SKM-1 treated with dmso at 0.1 percent for 144 hours (cell line): ENCODE measurements around the gene MAP3K1.
"Not testable (repeated sequence)": the region's sequence is repeated elsewhere in the genome, so short reads cannot be mapped to it uniquely, and the experiment has no call there.

Experiments used
- DNase-seq: peaks from one replicate; lab custom pipeline; 2025; ENCODE audit not compliant: unreplicated experiment; lab: John Stamatoyannopoulos, UW

The MAP3K1 gene

DNA sequence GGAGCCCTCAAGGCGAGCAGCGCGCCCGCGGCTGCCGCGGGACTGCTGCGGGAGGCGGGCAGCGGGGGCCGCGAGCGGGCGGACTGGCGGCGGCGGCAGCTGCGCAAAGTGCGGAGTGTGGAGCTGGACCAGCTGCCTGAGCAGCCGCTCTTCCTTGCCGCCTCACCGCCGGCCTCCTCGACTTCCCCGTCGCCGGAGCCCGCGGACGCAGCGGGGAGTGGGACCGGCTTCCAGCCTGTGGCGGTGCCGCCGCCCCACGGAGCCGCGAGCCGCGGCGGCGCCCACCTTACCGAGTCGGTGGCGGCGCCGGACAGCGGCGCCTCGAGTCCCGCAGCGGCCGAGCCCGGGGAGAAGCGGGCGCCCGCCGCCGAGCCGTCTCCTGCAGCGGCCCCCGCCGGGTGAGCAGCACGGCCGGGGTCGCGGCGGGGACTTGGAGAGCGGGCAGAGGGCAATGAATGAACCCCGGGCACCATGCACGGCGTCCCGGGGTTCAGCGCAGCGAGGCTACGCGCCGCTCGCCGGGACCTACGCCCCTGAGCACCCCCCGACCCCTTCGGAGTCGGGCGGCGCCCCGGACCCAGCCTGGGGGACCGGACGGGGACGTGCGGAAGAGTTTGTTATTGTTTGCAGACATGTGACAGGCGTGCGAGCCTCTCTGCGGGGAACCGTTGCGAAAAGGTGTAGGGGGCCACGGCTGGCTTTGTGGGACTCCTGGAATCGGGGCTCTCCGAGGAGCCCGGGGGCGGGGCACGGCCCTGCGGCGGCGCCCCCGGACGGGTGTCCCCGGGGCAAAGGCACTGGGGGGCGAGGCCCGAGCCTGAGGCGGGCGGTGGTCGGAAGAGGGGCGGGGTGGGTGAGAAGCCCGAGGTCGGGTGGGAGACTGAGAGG, 553 bp downstream of the MAP3K1 start:
- DNase-seq, result no peak

DNA sequence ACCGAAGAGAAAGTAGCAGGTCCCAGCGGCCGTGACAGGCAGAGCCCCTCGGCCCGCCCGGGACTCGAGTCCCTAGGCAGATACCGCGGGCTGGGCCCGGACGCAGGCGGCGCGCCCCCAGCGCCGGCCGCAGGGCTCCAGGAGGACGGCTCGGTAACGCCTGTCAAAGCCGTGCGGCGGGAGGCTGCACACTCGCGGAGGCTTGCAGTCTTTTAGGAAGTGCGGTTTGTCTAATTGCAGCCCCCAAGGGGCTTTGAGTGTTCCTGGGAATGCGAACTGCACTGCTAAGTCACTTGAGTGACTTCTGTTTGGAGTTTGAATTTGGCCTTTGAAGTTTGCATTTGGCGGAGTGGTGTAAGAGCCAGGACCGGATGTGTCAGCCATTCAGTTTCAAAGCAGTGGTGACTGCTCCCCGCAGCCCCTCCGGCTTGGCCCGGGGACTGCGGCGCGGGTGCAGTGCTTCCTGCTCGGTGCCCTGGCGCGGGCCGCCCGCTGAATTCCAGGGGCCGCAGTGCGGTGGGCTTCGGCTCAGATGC, 1.3 kb downstream of the MAP3K1 start:
- DNase-seq, result peak; percentile 40

DNA sequence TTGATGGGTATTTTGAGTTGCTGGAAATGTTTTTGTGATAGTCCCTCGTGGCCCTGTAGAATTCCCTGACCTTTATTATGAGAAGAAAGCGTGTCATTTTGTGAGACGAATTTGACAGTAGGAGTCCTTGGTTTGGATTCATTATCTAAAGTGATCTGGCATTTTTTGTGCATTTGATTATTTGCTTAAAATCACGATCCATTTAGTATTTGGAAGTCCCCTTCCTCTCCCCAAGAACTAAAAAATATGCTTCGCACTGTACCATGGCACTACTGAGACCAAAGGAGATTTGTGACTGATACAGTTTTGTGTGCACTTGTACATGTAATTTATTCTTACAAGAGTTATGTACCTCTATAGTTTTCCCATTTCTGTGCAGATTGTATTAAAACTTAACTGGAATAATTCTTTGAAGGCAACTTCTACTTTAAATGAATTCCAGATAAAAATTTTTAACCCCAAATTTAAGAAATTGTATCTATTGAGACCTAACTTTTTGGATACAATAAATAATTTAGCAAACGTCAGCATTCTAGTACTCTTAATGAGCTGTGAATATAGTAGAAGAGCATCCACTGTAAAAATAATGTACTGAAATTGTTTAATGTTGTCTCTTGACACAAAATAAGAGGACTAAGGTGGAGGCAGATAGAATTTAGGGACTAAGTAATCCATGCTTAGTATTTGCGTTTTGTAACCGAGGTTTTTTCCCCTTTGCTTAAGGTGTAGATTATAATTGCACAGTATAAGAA, 2.1 kb downstream of the MAP3K1 start:
- no peak for DNase-seq

DNA sequence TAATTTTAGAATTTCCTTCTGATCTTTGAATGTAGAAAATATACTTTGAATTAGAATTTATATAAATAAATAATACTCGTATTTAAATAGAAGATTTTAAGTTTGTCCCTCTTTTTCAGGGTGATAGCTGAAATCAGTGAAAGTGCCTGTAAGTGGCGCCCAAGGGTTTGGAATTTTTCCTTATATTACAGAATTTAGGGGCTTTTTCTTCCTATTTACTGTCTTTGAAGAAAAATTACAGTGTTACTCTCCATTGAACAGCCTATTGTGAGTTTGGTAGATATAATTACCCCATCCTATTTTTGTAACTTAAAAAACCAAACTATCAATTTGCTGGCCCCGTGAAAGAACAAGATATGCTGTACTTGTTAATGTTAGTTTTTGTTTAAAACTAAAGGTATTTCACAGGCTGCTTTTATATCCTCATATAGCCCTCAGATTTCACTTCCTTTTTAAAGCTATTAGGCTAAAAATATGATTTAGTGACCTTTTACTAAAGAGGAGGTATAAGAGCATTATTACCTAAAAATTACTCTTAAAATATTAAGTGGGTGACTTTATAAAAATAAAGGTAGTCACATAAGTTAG, 3.2 kb downstream of the MAP3K1 start:
- no peak for DNase-seq

DNA sequence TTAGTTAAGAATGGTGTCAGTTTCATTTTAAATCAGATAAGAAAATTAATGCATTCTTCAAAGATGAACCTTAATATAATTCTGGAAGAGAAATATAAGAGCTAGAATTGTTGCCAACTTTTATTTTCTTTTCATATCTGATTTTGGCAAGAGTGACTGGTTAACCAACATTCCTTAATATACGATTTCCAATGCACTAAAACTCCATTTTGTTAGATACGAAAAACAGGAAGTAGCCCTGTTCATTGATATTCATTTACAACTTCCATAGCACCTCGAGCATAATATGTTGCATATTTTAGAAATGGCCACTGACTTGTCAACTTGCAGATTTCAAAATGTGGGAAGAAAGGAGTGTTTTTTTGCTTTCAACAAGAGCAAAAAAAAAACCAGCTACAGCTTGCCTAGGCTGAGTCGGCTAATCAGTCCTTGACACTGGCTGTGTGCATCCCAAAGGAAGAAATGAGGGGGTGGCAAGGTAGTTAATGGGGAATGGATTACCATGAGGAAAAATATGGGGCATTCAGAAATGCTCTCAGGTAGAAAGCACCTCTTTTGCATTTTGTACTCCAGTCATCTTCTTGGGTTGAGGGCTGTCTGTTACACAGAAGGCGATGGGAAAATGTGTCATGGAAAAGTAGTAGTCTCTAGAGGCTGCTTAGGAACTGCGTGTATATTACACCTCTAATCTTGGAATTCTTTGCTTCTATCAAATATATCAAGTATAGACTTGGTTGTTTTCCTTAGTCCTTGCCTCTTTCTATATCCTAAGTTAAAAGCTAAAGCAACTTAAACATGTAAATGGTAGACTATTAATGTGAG, 3.9 kb downstream of the MAP3K1 start:
- peak; percentile 41 for DNase-seq

DNA sequence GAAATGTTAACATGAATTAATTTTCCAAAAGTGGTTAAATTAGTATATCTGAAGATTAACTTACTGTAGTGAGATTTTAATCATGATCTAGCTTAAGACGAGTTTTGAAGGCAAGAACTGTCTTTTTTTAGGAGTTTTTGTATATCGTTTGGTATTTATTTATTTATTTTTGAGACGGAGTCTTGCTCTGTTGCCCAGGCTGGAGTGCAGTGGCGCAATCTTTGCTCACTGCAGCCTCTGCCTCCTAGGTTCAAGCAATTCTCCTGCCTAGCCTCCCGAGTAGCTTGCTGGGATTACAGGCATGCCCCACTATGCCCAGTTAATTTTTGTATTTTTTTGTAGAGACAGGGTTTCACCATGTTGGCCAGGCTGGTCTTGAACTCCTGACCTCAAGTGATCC, 6.5 kb downstream of the MAP3K1 start:
- DNase-seq, result not testable (repeated sequence)

DNA sequence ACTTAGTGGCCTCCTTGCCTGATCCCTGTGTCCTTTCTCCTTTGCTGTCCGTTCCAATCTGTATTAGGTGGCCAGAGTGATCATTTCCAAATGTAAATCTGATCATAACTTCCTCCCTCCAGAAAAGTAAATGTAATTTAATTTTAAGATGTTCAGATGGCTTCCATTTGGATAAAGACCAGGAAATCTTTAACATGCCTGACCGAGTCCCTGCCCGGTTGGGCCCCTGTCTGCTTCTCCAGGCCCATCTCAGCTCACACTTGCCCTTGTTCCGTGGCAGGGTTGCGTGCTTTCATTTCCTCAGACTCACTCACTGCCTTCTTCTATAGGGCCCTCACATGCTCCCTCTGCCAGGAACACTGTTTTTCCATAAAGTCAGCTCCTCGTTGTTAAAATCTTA, 7.6 kb downstream of the MAP3K1 start:
- no peak for DNase-seq

DNA sequence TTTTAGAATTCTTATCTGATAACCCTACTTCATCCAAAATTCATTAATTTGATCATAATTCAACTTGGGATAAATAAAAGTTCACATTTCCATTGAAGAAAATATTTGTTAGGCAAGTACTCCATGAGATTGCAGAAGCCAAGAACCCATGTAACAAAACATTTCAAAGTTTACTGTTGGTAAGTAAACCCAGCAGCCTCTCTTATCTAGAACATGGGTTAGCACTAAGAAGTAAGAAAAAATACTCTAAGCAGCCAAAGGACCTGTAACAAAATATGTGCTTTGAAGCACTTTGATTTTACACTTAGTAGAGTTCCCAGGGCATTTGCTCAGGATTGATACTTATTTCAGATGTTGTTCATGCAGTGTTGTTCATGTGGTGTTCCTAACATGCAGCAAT, 8.7 kb downstream of the MAP3K1 start:
- DNase-seq, result no peak

DNA sequence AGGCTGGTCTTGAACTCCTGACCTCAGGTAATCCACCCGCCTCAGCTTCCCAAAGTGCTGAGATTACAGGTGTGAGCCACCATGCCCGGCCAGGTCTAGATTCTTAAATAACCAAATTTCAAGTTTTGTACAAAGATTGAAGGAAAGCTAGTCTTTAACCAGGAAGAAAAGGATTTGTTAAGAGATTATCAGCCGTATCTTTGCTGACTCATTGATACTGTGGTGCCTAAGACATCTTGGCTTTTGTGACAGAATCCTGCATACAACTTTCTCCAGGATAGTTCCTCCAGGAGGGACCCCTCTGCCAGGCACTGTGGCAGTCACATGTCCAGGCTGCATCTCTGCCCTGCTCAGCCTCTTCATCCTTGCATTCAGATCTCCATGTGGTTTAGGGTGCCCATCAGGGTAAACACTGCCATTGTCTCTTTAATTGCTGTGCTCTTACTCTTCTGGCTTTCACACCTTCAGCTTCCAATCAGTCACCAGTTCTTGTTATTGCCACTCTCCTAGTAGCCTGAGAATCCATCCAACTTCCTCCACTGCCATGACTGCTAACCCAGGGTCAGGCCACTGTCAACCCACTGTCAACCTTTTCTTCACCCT, 10.0 kb downstream of the MAP3K1 start:
- DNase-seq, result no peak

DNA sequence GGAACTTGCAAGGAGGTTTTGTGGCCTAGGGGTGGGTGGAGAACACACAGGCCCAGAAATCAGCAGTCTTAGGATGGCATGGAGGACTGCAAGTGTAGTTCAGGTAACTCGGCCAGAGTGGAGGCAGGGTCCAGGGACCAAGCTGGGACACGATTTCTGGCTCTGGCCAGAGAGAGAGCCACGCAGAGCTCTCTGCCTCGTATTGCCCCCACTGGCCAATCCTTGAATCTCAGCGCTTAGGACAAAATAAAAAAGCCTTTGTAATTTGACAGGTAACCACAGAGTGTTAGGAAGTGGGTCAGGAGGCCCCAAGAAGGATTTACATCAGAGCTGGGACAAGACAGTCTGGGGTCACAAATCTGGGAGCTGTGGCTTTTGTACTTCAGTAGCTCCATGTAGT, 11.7 kb downstream of the MAP3K1 start:
- DNase-seq, result no peak

DNA sequence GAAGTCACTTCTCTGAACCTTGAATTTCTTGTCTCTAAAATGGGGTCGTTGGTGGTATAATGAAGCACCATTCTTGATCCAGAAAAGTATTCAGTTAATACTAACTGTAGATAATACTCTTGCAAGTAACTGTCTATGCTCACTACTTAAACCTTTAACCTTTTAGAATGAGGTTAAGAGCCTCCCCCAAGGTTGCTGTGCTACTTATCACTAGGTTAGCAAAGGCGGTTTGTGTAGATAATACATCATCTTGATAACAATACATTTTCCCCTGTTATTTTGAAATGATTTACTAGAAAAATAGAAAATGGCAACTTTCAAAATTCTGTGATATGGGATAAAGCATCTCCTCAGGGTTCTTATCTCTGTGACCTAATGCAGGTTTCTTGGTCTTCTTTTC, 12.6 kb downstream of the MAP3K1 start:
- no peak for DNase-seq

DNA sequence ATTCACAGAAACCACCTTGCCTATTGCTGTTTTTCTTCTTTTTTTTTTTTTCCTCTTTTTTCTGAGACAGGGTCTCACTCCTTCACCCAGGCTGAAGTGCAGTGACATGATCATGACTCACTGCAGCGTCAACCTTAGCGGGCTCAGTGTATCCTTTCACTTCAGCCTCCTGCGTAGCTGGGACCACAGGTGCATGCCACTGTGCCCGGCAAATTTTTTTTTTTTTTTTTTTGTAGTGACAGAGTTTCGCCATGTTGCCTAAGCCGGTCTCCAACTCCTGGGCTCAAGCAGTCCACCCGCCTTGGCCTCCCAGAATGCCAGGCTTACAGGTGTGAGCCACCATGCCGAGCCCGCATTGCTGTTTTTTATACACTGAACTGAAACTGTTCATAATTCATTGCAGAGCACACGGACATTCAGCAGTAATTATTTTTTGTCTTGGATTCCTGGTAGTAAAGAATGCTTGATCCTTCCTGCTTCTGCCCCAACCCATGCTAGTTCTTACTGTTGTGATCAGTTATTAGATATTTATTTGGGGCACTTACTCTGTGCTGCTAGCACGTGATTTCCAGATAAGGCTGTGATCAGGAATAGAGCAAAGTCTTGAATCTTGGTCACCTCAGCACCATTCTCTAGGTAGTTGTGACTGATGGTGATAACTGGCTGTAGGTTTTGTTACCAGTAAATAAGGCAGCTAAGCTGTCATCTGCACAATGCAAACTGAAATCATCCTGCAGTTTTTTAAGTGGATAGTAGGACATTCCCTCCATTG, 14.0 kb downstream of the MAP3K1 start:
- DNase-seq, result no peak

DNA sequence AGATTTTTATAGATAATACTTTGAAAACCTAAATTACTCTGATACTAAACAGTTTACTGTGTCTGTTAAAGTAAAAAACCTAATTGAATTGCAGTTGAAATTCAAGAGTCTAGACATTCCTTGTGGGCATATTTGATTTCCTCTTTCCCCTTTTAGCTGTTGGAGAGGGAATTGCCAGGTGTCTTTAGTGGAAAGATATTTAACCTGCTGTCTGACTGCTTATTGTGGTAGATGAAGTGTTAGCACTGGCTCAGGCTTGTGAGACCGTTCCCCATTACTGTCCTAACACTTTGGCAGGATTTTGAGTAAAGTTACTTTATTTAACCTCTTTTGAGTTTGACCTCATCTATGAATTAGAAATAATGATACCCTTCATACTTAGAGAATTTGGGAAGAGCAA, 16.4 kb downstream of the MAP3K1 start:
- no peak for DNase-seq

DNA sequence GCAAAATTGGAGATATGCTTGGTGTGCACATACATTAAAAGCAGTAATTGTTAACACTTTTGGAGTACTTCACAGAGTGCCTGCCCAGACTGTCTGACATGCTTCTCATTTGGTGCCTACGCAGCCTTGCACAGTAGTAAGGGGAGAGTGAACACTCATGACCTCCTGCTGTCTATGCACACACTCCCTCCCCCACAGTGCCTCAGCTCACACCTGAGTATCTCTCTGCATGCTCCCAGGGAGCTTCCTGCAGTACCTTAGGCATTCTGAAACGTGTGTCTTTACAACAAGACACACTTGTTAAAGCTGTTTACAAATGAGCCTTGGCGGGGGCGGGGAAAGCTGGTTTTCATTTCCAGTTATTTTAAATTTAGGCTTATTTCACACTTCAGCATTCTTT, 18.0 kb downstream of the MAP3K1 start:
- DNase-seq, result no peak

DNA sequence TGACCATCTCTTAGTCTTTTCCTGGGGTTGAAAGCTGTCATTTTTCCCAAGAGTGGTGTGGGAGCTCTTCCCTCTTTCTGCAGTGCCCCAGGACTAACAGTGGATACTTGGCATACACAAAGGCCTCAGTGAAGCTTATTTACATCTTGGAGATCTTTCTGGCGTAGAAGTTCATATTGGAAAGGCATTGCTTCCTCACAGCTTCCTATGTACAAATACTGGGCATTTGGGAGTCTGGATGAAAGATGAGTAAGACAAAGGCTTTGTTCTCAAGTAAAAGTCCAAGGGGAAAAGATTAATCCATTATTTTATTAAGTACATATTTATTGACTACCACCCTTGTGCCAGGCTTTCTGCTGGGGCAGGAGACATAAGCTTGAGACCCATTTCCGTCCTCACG, 22.0 kb downstream of the MAP3K1 start:
- DNase-seq, result no peak

DNA sequence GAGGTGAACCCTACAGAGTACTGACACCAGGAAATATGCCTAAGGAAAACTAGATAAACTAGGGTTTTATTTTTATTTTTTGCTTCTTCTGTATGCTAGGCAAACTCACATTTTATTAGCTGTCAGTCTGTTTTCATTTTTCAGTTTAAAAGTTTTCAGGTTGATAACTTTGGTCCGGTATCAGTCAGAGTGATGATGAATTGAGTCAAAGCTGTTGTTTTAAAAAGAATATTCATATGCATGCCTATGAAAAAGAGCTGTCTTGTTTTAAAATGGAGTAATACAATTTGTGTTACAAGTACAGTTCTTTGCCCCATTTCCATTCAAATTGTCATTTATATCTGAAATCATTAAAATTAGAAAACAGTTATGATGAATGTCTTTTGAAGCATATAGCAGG, 22.6 kb downstream of the MAP3K1 start:
- DNase-seq, result no peak

DNA sequence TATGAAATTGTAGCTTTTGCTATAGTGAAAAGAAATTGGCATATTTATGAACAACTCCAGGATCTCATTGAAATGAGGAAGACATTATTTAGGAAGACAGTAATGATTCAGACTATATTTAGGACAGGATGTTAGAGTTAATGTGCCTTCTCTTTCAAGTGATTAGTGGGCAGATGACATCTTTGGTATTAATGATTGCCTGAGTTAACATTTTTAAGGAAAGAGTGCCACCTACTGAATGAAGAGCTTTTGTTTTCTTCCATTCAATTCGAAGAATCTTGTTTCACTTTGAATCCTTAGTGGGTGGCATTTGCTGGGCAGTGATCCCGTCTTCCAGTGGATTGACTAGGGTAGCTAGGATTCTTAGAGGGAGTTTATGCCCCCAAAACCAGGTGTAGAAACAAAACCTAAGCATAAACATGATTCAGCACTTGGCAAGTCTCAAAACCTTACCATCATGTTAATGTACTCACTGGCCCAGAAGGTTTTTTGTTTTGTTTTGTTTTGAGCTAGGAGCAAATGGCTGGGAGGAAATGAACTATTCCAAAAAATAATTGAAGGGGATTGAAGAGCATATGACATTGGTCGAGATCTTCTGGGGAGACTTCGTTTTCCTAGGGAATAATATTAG, 23.2 kb downstream of the MAP3K1 start:
- DNase-seq, result peak; percentile 25

DNA sequence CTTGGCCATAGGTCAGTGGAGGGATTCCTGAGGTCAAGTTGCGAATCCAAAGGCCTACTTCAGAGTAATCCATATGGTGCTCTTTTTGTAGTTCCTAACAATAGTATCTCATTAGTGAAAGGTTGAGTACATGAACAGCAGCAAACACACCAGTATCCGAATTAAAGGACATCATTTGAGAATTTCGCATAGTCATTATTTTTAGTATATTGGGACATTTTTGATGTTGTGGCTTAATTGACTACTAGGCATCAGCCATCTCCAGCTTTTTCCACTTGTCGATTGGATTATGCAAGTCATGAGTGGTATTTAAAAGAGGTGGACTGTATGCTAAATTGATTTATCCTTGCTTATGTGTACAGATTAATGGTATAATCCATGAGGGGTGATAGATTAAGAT, 23.7 kb downstream of the MAP3K1 start:
- no peak for DNase-seq

DNA sequence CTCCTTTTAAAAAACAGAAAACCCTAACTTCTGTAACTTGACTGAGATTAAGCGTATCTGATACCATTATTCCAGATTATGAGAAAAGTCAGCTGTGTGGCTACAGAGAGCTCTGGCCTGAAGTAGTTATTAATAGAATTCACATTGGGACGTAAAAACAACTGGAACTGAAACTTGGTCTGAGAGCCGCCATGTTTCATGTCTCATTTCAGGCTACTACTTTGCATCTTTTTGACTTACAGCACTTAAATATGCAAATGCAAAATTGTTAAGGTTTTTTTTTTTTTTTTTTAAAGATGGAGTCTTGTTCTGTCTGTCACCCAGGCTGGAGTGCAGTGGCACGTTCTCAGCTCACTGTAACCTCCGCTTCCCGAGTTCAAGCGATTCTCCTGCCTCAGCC, 25.2 kb downstream of the MAP3K1 start:
- no peak for DNase-seq
